Esophagus mucosa (tissue), 1 donor: Measurements from ENCODE around the gene AAGAB. TPM values are rescaled to one million over a fixed set of nuclear protein-coding genes. Genes with fewer than 3 reads are reported as not detected.

ENCODE experiments used
- ATAC-seq: fragments of 200-7000 bp; cut with Tn5 transposase; one replicate; pipeline ENCODE4 v1.9.1; 2020
- total RNA-seq: library from RNA; stranded (reverse); gene quantifications from one replicate; pipeline ENCODE4 v1.2.4, GENCODE V29; 2023
- donor health status: DM: yes; HTN: yes; CAD: no.

AAGAB gene
- total RNA-seq, 1 donor from 2014 or later, result 34.7 TPM

DNA sequence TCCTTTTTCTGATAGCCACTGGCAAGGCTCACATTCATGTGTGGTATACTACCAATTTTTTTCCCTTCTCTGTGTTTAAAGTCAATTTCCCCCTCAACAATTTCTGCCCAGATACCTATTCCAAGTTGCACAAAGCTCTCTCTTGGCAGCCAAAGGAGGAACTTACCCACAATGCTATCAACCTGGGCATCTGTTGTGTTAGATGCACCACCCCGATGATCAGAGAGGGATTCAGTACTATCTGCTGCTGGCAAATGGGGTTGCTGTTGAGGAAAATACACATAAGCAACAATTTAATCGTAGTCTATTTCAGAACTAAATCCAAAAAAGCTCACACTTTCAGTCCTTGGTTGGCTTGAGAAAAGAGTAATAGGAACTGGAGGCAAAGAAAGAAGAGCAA, 46.1 kb downstream of the AAGAB start:
- ATAC-seq, result no peak

DNA sequence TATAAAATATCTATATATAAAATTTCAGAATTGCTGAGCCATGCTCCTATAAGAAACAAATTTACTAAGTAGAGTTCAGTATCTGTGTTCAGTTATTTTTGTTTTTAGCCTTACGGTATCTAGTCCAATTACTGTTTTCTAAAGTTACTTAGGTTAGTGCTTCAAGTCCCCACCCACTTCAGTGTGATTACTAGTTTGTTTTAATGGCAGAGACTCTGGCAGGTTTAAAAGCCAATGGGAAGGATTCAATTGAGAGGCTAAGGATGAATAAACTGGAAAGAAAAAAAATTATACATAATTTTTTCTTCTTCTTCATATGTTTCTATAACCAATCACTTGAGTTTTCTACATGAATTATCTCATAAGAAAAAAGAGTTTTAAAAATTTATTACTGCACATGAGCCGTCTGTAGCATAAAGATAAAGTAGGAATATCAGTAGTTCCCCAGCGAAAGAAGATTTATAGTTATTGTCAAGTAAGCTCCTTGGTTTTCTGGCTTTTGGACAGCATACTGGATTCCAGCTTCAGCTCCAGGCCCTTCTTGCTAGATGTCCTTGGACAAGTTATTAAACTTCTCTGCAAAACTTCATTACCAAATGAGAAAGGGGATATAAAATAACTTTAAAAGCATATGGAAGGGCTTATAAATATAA, 46.8 kb downstream of the AAGAB start:
- no peak for ATAC-seq

DNA sequence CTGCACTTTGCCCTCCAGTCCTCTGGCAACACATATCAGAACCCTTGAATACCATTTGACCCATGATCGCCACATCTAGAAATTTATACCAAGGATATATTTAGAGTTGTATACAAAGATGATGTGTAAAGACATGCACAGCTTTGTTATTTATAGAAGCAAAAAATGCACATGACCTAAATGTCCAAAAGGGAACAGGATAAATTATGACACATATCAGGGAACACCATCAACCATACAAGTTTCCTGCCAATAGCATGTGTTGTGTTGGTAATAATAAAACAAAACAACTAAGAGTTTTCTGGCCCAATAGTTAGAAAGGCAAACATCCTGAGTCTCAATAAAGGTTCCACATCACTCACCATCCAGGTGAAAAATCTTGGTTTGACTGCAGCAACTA, 51.5 kb downstream of the AAGAB start:
- no peak for ATAC-seq

GRCh38 chr15:67202091-67202490, 52.4 kb downstream of the AAGAB start:
- ATAC-seq, result no peak

GRCh38 chr15:67201136-67201535, 53.3 kb downstream of the AAGAB start:
- ATAC-seq, result no peak

- ATAC-seq, result no peak
Measured at GRCh38 chr15:67199881-67200763, 54.3 kb downstream of the AAGAB start.

- no peak for ATAC-seq
Measured at GRCh38 chr15:67199391-67199790, 55.1 kb downstream of the AAGAB start.

DNA sequence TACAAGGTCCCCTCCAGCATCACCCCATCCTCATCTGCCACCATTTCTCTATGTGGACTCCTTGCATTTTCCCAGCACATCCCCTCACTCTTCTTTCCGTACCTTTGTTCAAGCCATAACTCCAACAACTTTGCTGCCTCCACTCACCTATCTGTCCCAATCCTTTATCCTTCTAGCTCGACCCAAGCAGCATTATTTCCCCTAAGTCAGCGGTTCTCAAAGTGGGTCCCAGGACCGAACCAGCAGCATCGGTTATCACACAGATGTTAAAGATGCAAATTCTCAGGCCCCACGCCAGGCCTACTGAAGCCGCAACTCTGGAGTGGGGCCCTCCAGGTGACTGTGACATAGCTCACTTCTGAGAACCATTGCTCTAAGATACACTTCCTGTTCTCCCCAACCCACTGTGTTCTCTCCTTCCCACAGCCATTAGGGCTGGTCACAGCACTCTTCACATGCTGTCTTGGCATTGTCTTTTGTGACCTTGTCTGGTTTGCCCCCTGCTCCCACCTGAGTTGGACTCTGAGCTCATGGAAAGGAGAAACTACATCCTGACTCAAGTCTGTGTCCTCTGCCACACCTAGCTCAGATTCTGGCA, 56.2 kb downstream of the AAGAB start:
- peak; percentile 27 for ATAC-seq

GRCh38 chr15:67197364-67197695, 57.1 kb downstream of the AAGAB start:
- ATAC-seq, result no peak

- no peak for ATAC-seq
Measured at GRCh38 chr15:67196672-67197363, 57.6 kb downstream of the AAGAB start.

DNA sequence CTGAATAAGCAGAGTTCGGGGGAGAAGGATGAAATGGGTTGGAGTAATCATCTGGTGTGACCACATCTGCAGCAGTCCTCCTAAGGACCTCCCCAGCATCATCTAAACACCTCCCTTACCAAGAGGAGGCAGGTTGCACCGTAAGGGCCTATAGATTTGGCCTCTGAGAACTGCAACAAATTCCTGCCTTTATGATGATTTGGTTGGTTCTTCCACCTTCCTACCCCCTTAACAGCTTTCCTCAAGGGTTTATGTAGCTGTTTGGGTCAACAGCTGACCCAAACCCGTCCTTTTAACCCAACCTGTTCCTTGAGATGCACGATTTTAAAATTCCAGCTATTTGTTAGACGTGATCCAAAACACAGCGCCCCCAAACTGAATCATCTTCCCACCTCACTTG, 58.2 kb downstream of the AAGAB start:
- ATAC-seq, result no peak

- no peak for ATAC-seq
Measured at GRCh38 chr15:67195305-67195704, 59.2 kb downstream of the AAGAB start.

GRCh38 chr15:67194171-67195114, 60.0 kb downstream of the AAGAB start:
- no peak for ATAC-seq

DNA sequence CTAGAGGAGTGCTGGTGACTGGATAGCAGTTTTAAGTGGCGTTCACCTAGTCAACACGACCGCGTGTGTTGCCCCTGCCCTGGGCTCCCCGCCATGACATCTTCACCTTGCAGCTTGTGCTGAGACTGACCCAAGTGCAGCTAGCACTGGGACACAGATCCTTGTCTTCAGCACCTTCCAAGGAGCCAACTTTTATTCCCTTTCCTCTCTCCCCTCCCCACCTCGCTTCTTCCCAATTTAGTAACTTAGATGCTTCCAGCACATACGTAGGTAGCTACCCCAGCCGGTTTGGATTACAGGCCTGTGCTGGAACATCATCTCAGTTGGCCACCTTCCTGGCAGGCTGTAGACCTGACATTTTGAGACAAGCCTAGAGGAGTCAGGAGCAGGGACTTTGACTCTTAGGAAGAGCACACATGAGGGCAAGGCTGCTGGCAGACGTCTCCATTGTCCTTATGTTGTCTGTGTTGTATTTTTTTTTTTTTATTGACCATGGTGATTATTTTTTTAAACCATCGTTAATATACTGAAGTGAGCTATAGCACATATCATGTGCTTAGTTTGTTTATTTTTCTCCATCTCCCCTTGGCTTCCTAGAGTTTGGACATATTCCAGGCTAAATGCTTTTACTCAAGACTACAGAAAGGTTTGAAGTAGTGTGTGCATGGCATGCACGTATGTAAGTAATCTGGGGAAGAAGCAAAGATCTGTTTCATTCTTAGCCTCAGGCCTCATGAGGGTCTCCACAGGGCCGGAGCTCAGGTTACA, 61.1 kb downstream of the AAGAB start:
- no peak for ATAC-seq

DNA sequence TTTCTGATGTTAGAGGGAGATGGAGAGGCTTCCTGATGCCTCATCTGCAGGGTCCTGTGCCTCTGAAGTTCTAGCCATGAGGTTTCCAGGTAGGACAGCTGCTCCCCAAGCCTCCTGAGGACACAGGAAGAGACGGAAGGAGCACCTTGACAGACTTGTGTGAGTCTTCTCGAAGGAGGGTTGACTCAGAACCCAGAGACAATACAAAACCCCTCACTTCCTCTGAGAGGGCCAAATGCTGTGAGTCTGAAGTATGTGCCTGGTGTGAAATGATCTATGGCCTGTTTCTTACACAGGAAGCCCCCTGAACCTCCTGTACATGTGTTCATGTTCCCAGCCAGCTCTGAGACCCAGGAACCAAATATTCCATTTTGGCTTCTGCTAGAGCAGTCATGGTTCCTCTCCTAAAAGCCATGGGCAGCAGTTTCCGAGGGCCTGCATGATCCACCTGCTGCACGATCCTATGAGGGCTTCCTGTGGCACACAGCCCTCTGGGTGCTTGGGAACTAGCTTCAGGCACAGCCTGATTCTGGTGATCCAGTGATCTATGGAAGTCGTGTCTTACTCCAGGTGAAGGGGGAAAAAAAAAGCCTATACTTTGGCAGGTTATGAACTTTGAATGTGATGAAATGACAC, 62.2 kb downstream of the AAGAB start:
- ATAC-seq, result no peak

DNA sequence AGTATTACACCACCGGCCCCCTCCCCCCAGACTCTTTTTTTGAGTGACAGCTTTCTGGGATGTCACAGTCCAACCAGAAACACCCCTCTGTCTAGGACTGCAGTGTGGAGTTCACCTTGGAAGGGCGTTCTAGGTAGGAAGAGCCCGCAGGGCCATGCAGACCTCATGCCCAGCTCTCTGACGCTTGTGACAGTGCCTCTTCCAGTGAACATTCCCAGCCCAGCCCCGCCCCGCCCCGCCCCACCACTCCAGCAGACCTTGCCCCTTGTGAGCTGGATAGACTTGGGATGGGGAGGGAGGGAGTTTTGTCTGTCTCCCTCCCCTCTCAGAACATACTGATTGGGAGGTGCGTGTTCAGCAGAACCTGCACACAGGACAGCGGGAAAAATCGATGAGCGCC, 63.6 kb downstream of the AAGAB start:
- peak; percentile 7 for ATAC-seq

- no peak for ATAC-seq
Measured at GRCh38 chr15:67190326-67190725, 64.1 kb downstream of the AAGAB start.

DNA sequence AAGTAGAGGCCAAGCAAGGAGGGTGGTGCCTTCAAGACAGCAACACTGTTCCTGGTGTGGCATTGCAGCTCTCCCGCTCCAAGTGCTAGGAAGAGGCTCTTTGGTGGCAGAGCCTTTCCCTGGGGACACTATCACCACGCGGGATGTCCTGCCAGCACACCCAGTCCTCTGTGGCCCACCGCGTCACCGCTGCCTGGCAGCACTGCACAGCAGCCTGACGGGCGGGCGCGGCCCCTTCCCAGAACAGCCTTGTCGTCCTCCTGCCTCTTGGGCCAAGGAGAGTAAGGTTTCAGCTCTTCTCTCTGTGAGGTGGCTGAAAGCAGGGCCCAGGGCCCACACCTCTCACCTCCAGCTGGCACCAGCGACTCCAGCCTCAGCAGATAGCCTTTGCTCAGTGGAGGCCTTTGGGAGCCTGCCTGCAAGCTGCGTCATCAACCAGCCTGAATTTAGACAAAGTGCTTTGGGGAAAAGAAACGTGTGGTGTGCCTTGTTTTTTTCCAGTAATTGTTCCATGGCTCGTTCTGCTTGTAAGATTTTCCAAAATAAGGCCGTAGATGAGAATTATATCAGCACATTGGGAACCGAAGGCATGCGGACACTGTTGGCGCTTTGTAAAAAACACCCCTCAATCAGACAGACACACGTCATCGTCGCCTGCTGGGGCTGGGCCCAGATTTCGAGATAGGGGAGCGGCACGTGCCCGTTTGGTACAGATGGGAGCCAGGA, 65.0 kb downstream of the AAGAB start:
- no peak for ATAC-seq

DNA sequence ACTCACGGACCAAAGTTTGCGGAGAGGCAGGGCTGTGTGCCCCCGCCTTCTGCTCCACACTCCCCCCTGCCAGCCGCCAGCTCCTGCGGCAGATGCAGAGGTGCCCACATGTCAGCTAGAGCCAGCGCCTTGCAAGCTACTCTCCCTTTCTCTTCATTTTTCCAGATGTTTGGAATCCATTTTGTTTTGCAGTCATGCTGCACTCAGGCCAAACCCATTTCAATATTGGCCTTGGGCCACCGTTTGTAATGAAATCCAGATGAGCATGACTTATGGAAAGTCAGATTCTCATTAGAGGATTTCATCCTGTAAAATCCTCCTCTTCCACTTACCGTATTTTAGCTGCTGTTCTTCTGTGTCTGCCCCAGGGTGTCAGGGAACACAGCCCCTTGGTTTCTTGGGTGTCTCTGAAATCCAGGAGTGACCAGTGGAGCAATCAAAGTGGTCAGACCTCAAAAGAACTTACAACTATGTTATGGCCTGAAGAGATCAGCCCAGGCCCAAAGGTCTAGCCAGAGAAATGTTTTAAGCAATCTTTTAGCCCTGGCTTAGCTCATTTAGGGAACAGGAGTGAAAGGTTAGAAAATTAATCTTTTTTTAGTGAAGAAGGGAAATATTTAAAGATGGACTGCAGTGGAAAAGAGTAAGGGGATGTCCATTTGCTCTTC, 65.8 kb downstream of the AAGAB start:
- ATAC-seq, result no peak
